HT-29 (cell line): Measurements from ENCODE around the gene ACADSB. TPM values are rescaled to one million over a fixed set of nuclear protein-coding genes. Genes with fewer than 3 reads are reported as not detected.

ENCODE experiments used
- DNase-seq: peaks from one replicate; pipeline ENCODE4 v3.0.0-alpha.2; 2015; ENCODE audit warnings: low spot score
- total RNA-seq: library from RNA; depleted of rRNA; stranded (reverse); fragments of >200 nt; shearing (Covaris generic); gene quantifications from 2 replicates; pipeline ENCODE4 v1.2.3, GENCODE V29; 2014

ACADSB gene
- total RNA-seq, 1 experiment from 2014 or later: 0.79 TPM

DNA sequence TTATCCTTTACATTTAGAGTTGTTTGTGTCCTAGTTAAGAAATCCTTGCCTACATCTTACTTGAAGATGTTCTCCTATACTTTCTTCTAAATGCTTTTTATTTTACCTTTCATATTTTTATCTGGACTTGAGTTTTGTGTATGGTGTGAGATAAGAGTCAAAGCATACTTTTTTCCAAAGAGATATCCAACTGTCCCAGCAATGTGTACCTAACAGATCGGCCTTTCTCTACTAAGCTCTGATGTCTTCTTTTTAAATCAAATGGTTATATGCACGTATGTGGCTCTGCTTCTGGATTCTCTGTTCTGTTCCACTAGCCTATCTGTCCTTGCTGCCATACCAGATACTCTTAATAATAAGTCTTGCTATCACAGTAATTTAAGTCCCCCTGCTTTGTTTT is 7.4 kb upstream of the ACADSB start:
- DNase-seq: no peak

- no peak for DNase-seq
Measured at GRCh38 chr10:123004298-123004697, 4.5 kb upstream of the ACADSB start.

- peak; percentile 76 for DNase-seq
Measured at GRCh38 chr10:123007558-123008354, 1.1 kb upstream of the ACADSB start.

GRCh38 chr10:123009105-123009820 is 457 bp downstream of the ACADSB start:
- no peak for DNase-seq

GRCh38 chr10:123011987-123012386 is 3.2 kb downstream of the ACADSB start:
- no peak for DNase-seq

DNA sequence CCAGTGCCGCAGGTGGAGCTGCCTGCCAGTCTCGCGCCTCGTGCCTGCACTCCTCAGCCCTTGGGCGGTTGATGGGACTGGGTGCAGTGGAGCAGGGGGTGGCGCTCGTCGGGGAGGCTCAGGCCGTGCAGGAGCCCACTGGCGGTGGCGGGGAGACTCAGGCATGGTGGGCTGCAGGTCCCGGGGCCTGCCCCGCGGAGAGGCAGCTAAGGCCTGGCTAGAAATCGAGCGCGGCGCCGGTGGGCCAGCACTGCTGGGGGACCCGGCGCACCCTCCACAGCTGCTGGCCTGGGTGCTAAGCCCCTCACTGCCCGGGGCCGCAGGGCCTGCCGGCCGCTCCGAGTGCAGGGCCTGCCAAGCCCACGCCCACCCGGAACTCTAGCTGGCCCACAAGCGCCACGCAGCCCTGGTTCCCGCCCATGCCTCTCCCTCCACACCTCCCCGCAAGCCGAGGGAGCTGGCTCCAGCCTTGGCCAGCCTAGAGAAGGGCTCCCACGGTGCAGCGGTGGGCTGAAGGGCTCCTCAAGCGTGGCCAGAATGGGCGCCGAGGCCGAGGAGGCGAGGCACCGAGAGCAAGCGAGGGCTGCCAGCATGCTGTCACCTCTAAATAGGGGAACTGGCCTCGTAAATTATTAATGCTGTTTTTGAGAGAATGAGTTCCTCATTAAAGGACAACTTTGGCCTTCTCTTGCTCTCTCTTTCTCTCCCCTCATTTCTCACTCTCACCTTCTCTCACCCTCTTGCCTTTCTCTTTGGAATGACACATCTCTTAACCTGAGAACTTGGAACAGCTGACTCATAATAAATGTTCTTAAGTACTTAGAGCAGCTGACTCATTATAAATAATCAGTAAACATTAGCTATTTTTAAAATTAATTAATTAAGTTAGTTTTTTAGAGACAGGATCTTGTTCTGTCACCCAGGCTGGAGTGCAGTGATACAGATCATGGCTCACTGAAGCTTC is 4.9 kb downstream of the ACADSB start:
- no peak for DNase-seq

DNA sequence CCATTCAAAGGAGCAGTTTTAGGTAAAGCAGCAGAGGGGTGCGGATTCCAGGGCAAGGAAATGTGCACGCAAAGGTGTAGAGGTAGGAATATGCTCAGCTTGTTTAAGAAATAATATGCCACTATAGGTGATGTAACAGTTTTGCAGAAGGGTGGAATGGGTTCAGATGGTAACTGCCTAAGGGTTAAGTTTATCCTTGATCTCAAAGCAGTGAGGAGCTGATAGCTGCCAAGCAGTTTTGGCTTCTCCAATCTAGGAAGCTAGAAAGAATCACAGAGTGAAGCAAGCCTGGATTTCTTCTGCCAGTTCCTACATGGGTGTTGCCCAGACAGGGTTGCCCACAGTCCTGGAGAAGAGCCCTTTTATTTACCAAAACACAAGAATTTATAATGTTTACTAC is 6.0 kb downstream of the ACADSB start:
- DNase-seq: no peak

DNA sequence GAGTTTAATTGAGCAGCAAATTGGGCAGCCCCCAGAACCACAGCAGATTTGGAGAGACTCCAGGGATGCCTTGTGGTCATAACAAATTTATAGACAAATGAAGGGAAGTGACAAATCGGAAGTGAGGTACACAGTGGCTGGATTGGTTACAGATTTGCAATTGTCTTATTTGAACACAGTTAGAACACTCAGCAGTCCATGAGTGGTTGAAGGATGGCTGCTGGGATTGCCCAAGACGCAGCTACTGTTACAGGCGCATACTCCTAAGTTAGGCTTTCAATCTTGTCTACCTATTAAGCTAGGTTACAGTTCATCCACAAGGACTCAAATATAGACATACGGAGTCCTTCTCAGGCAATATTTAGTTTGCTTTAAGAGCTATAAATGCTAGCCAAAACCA is 7.4 kb downstream of the ACADSB start:
- DNase-seq: no peak

DNA sequence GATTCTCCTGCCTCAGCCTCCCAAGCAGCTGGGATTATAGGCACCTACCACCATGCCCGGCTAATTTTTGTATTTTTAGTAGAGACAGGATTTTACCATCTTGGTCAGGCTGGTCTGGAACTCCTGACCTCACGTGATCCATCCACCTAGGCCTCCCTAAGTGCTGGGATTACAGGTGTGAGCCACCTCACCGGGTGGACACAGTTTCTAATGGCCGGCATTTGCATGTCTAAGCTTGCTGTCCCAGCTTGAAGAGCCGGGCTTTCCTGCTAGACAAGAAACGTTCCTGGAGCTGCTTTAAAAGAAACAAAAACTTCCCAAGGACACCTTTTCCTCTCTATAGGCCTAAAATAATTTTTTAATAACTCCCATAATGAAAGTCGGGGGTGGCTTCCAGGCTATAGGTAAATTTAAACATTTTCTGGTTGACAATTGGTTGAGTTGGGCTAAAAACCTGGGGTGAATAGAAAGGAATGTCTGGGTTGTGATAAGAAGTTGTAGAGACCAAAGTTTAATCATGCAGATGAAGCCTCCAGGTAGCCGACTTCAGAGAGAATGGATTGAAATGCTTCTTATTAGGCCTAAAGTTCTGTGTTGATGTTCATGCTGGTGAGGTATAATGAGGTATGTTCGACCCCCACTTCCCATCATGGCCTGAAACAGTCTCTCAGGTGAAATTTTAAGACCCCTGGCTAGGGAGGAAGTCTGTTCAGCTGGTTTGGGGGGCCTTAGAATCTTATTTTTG is 8.8 kb downstream of the ACADSB start:
- DNase-seq: no peak

- DNase-seq: no peak
Measured at GRCh38 chr10:123018531-123018930, 9.7 kb downstream of the ACADSB start.

- DNase-seq: no peak
Measured at GRCh38 chr10:123019264-123019663, 10.5 kb downstream of the ACADSB start.

GRCh38 chr10:123019941-123020703 is 11.3 kb downstream of the ACADSB start:
- no peak for DNase-seq

- peak; percentile 26 for DNase-seq
Measured at GRCh38 chr10:123021517-123021916, 12.7 kb downstream of the ACADSB start.

DNA sequence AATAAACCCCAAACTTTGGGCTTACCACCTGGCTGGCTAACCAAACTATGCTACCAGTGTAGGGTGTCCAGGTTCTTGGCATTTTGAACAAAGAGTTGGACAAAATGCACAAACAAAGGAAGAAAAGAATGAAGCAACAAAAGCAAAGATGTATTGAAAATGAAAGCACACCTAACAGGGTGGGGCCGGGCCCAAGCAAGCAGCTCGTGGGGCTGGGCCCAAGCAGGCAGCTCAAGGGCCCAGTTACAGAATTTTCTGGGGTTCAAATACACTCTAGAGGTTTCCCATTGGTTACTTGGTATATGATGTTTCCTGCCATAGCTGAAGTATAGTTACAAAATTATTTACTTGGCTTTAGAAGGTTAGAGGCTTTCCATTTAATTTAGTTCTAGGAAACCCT is 15.7 kb downstream of the ACADSB start:
- no peak for DNase-seq

DNA sequence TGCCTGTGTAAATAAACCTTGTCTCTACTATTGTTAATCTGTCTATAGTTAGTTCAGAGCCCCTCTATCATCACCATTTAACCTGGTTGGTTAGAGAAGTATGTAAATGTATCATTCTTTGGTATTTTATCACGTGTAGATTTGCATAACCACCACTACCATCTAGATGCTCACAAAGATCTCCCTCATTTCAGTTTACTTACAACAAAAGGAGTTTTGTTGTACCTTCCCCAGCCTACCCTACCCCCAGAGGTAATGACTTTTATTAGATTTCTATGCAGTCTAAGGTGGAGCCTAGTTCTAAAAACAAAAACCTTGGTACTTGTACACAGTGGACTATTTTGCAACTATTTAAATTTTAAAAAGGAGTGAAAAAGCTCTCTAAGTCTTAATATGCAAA is 17.5 kb downstream of the ACADSB start:
- no peak for DNase-seq

DNA sequence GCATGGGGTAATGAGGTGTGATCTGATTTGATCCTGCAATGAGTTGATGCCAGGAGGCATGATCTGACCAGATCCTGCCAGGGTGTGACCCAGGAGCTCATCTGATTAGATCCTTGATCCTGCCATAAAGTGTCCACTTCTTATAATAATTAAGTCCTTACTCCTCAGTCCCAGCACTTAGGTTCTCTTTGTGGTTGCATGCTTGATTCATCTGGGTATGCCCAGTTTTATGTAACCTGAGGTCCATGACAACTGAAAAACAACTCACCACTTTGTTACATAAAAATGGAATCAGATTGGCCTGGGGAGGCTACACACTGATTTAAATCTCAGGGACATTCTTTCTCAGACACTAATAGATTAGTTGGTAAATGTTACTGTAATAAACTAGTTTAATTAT is 19.1 kb downstream of the ACADSB start:
- no peak for DNase-seq

- no peak for DNase-seq
Measured at GRCh38 chr10:123031124-123031523, 22.3 kb downstream of the ACADSB start.

- no peak for DNase-seq
Measured at GRCh38 chr10:123034332-123034731, 25.5 kb downstream of the ACADSB start.

DNA sequence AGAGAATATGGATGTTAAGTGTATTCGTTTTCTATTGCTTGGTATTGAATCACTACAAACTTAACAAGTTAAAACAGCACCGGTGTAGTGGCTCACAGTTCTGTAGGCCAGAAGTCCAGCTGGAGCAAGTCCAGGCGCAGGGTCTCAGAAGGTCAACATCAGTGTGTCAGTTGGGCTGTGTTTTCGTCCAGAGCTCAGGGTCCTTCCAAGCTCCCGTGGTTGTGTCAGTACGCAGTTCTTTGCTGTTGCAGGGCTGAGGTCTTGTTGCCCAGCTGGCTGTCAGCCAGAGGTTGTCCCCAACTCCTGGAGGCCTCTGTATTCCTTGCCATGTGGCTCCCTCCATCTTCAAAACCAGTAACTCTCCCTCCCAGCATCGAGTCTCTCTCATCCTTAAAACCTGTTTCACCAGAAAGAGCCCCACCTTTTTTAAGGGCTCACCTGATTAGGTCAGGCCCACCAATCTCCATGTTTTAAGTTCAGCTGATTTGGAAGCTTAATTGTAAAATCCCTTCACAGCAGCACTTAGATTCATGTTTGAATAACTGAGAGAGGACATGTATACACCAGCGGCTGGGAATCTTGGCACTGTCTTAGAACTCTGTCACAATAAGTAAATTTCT is 26.8 kb downstream of the ACADSB start:
- no peak for DNase-seq
